GM19035 (cell line): Measurements from ENCODE around the gene WWOX.
A peak's percentile ranks its signal among the peaks of the same experiment; 100 is the strongest.

ENCODE experiments used
- ATAC-seq: cut with Tn5 transposase; IDR thresholded peaks from one replicate; pipeline ENCODE4 v1.9.1; 2021; ENCODE audit not compliant: unreplicated experiment

Gene WWOX

DNA sequence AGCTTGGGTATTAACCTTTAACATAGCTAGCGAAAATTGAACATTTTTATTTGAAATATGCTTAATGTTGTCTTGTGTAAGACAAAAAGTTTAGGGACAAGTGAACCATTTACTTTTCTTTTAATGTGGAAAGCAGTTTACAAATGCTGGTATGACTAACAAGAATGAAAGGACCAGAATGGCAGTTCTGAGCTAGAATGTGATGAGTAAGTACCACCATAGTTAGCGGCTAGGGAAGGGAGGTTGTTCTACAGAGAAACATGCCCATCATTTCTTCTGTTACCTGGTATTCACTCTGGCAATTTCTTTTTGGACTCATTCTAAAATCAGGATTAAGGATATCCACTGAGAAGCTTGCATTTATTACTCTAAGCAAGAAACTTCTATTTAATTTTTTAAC is 121.1 kb downstream of the WWOX start:
- ATAC-seq, result no peak

DNA sequence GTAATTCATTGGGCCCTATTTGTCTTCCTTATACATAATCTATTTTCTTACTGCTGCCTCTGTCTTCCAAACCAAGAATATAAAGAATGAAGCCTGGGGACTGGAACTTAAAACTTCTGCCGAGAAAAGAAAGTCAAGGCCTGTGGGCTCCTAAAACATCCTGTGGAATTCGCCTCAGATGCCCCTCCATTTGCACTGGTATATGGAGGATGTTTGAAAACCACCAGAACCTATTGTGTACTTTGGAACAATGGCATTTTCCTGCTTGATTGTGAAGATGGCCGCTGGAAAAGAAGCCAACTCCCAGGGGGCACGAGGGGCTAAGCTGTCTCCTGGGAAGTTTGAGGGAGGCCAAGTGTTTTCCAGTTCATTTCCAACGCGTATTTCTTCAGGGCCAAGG is 122.4 kb downstream of the WWOX start:
- no peak for ATAC-seq

- ATAC-seq, result no peak
Observed at GRCh38 chr16:78224342-78224741, 124.9 kb downstream of the WWOX start.

GRCh38 chr16:78225919-78226318 is 126.5 kb downstream of the WWOX start:
- ATAC-seq, result no peak

DNA sequence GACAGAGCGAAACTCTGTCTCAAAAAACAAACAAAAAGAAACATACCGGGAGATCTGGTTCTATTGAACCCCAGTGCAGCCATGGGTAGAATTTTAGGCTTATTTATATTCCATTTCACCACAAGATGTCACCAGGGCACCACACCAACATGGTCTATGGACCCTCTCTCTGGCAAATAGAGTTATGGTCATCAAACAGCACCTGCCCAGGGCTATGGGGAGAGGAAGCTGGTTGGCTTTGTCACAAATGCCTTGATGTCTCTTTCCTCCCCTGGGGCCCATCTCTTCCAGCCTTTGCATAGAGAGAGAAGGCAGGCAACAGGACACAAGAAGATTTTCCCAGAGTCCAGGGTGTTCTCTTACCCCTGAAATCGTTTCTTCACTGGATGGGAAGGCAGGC is 128.4 kb downstream of the WWOX start:
- no peak for ATAC-seq

DNA sequence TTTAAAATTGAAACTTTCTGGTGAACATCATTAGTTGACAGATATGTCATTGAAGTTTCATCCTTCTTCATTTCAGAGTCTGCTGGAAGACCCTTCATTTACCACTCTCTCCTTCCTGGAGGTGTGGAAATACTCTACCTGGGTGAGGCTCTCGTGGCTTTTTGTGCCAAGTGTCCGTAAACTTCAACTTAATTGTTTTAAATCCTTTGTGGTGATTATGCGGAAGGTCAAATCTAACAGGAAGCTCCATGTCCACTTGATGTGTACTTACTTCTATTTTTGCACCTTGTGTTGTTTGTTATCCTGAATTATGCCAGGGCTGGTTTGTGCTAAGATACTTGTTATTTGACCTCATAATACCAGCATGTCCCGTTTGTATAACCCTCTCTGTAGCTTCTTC is 129.2 kb downstream of the WWOX start:
- ATAC-seq, result no peak

- ATAC-seq, result no peak
Observed at GRCh38 chr16:78230832-78231231, 131.4 kb downstream of the WWOX start.

DNA sequence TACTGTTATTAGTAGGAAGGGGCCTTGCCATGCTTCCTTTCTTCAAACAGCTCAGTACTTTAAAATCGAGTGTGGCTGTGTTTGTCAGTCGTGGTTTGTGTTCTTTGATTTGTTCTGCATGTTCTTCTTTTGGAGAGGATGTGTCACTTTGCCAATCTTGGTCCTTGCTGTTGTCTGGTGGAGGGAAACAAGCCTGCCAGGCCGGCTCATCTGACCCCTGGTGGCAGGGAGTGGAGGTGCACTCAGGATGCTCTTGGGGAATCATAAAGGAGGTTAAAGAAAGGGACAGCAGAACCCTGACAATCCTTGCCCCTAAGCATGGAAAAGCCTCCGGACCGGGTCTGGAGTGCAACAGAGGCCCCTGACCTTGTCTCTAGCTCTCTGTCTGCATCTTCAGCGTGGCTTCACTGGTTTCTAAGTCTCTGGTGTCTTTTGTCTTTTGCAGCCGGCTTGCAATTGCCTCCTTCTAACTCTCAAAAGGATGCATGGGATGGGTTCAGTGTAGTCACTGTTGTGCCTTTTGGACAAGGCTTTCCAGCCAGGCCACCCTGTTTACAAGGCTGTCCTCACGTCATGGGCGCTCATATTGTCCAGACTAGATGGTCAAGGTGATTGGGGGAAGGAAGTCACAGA is 135.8 kb downstream of the WWOX start:
- peak; percentile 95 for ATAC-seq

DNA sequence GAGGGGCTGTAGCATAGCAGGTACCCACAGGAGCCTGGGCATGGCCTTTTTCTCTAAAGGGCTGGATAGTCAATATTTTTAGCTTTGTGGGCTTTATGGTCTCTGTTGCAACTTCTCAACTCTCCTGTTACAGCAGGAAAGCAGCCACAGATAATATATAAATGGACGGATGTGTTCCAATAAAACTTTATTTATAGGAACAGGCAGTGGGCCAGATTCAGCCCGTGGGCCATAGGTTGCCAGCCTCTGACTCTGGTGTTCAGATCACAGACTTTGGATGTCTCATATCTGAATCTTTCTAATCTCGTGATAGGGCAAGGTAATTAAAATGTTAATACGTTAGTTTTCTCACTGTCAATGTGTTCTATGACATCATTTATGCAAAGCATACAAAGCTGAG is 136.4 kb downstream of the WWOX start:
- ATAC-seq, result no peak

DNA sequence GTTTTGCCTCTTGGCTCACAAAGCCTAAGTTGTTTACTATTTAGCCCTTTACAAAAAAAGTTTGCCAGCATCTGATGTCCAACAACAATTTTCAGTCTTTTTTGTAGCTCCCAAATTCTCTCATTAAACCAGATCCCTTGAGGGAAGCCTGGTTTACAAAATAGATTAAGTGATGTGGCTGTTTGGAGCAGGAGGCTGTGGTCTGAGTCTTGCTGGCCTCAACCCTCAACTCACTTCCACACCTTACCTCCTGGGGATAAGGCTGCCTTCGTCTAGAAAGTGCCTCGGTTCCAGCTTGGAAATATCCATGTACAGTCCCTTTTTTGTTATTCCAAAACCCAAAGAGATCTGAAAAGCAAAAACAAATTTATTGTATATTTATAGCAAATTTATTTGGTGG is 138.4 kb downstream of the WWOX start:
- ATAC-seq, result no peak

DNA sequence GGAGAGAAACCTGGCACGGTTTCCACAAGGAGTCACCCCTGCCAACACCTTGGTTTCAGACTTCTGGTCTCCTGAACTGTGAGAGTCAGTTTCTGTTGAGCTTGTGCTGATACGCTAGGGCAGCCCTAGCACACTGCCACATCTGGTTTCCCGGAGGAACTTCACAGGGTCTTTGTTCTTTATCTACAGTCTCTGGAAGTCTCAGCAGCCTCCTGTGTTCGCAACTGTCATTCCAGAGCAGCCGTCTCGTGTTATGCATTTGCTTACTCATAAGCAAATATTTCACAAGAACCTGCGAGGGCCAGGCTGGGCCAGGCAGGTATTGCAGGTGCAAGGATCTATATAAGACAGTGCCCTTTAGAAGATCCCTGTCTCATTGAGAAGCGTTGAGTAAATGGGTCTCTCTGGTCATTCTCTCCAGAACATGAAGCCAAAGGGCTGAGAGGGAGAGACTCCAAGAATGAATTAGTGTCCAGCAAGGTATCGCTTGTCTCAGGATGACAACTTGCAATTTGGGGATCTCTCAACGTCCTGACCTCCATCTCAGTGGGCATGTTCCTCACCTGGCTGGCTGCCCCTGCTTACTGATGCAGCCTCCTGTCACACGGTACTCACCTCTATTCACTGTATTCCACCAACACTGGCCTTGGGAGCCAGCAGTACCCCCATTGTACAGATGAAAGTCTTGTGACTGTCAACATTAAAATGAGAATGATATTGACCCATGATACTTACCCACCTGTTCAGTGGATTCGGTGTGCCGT is 141.2 kb downstream of the WWOX start:
- no peak for ATAC-seq

DNA sequence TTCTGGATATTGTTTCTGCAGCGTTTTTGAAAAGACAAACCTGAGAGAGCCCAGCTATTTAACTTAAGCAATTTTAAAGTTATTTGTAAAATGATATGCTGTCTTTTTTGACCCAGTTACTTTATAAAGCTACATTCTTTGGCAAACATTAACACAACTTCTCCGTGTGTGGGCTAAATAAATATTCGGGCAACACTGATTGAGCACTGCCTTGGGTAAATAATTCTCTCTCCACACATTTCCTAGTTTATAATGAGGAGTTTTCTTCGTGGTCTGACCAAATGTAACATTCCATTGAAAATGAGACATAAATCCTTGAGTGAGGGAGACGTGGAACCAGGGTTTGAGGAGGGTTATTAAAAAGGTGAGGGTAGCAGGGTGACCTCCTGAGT is 142.8 kb downstream of the WWOX start:
- ATAC-seq, result no peak

GRCh38 chr16:78244131-78244895 is 144.9 kb downstream of the WWOX start:
- no peak for ATAC-seq

DNA sequence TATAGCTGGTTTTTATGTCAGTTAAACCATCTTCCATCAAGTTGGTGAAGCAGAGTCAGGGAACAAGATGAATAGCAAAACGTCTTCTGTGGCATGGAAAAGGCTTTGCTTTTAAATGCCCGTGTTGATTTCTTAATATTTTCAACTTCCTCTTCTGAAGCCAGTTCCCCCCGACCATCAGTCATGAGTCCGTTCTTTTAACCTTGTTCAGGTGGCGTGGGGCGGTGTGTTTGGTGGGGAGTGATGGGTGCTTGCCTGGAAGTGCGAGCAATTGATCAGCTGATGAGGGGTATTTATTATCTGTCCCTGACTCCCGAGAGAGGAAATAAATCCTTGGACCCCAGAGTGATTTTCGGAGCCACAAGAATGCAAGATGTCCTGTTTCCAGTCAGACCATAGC is 147.1 kb downstream of the WWOX start:
- ATAC-seq, result no peak

DNA sequence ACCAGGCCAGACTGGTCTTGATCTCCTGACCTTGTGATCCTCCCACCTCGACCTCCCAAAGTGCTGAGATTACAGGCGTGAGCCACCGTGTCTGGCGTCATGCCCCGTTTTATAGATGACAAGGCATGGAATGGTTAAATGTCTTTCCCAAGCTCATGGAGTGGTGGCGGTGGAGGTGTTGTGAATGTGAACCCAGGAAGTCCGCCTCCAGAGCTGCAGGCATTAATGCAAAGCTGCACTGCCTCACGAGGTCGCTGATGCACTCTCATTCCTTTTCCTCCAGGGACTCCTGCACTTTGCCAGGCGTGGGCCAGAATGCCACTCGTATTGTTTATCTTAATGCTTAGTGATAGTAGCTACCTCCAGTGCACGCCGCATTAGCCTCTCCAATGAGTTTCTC is 149.6 kb downstream of the WWOX start:
- no peak for ATAC-seq

- no peak for ATAC-seq
Observed at GRCh38 chr16:78249832-78250231, 150.4 kb downstream of the WWOX start.

DNA sequence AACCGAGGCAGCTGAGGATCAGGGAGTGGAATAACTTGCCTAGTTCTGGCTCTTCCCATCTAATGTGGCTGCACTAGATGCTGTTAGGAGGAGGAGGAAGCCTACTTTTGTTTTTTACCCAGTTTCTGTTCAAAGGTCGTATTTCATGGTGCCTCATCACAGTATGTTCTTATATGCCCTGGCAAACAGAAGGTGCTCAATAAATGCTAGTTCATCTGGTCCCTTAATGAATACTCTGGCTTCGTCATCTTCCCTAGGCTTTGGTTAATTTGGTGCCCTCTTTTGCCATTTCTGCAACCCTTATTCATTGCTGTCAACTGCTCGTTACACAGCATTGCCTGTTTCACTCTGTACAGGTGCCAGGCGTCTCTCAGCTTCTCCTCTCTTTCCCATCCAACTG is 151.7 kb downstream of the WWOX start:
- no peak for ATAC-seq

- ATAC-seq, result no peak
Observed at GRCh38 chr16:78252757-78253156, 153.3 kb downstream of the WWOX start.

GRCh38 chr16:78254841-78255240 is 155.4 kb downstream of the WWOX start:
- no peak for ATAC-seq

DNA sequence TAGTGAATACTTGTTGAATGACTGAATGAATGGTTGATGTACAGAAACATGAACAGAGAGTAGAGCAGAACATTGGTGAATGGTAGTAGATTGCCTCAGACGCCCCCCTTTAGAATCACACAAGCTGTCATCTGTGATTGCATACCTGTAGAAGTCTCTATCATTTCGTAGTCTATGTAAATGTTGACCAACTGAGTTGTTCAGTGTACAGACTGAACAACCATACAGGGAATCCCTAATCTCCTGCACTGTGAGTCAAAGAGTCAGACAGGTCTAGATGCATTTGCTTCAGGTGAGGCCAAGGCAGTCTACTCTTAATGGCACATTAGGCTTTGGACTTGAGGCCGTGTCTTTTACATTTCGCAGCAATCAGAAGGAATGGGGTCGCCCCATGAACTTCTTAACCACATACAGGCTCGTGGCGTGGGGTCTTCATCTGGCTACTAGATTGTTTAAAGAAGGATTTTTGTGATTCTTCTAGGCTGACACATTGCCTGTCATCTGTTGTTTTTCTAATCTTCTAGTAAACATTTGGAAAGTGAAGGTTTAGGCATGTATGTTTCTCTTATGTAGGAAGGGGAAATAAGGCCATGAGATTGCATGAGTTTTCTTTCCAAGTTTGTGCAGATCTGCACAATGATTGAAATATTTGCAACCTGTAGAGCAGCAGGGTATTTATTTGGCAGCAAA is 157.4 kb downstream of the WWOX start:
- no peak for ATAC-seq

GRCh38 chr16:78257376-78257728 is 157.9 kb downstream of the WWOX start:
- ATAC-seq, result no peak
